ENCODE results near the gene IQSEC1. TPM values are rescaled to one million over a fixed set of nuclear protein-coding genes. Genes with fewer than 3 reads are reported as not detected.

IQSEC1 gene
- total and polyA plus RNA-seq, 9 of the 15 experiments (the other 6 are each of a cell fraction or from before 2014, with no cell fraction given) = 0.56 to 39.0 (median 6.8) TPM

GRCh38 chr3:12995389-12996180, 77.6 kb downstream of the IQSEC1 start (continued):
- no peak for TF ChIP-seq E2F1 (CRISPR knock-in tag; IDR thresholded peaks at IDR 0.05)
- TF ChIP-seq ZNF57 (CRISPR knock-in tag; IDR thresholded peaks at IDR 0.05) = no peak
- TF ChIP-seq SMARCB1 (IDR thresholded peaks at IDR 0.05; ENCODE audit: insufficient read length, low read depth) = no peak
- peak; percentile 31; the same call in 1 of the 2 replicates for TF ChIP-seq EHMT2 (IDR thresholded peaks at IDR 0.05)
- 0 out of 2 replicates have a peak, but pooled peaks have one; percentile 19 for TF ChIP-seq CXXC5 (CRISPR knock-in tag; IDR thresholded peaks at IDR 0.05)
- no peak for TF ChIP-seq POLR2B (IDR thresholded peaks at IDR 0.05; ENCODE audit: low read depth, partially characterized antibody)
- no peak; the same call in 1 of the 2 replicates for TF ChIP-seq FOXP1 (CRISPR knock-in tag; IDR thresholded peaks at IDR 0.05)
- no peak for TF ChIP-seq CHCHD3 (CRISPR knock-in tag; IDR thresholded peaks at IDR 0.05)
- TF ChIP-seq, protein P1, sequence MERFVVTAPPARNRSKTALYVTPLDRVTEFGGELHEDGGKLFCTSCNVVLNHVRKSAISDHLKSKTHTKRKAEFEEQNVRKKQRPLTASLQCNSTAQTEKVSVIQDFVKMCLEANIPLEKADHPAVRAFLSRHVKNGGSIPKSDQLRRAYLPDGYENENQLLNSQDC (CRISPR knock-in tag; IDR thresholded peaks at IDR 0.05) = no peak
- no peak for TF ChIP-seq SUPT5H (IDR thresholded peaks at IDR 0.05)
- TF ChIP-seq RBM25 (IDR thresholded peaks at IDR 0.05; ENCODE audit: low read depth, low read length, severe bottlenecking) = peak; percentile 22
- no peak for TF ChIP-seq TEAD2 (tag; IDR thresholded peaks at IDR 0.05)
- peak; percentile 55 for TF ChIP-seq CBFA2T3 (IDR thresholded peaks at IDR 0.05)
- no peak for TF ChIP-seq ADNP (tag; IDR thresholded peaks at IDR 0.05)
- TF ChIP-seq, protein P2, sequence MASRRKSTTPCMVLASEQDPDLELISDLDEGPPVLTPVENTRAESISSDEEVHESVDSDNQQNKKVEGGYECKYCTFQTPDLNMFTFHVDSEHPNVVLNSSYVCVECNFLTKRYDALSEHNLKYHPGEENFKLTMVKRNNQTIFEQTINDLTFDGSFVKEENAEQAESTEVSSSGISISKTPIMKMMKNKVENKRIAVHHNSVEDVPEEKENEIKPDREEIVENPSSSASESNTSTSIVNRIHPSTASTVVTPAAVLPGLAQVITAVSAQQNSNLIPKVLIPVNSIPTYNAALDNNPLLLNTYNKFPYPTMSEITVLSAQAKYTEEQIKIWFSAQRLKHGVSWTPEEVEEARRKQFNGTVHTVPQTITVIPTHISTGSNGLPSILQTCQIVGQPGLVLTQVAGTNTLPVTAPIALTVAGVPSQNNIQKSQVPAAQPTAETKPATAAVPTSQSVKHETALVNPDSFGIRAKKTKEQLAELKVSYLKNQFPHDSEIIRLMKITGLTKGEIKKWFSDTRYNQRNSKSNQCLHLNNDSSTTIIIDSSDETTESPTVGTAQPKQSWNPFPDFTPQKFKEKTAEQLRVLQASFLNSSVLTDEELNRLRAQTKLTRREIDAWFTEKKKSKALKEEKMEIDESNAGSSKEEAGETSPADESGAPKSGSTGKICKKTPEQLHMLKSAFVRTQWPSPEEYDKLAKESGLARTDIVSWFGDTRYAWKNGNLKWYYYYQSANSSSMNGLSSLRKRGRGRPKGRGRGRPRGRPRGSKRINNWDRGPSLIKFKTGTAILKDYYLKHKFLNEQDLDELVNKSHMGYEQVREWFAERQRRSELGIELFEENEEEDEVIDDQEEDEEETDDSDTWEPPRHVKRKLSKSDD (conservative IDR thresholded peaks at IDR 0.05; ENCODE audit: low read length) = no peak
- no peak for TF ChIP-seq HDAC3 (IDR thresholded peaks at IDR 0.05; ENCODE audit: borderline replicate concordance, partially characterized antibody)
- no peak for TF ChIP-seq BMI1 (IDR thresholded peaks at IDR 0.05; ENCODE audit: low read length)
- TF ChIP-seq SRSF3 (IDR thresholded peaks at IDR 0.05; ENCODE audit: insufficient read depth, low read length) = no peak
- no peak for TF ChIP-seq RBM15 (IDR thresholded peaks at IDR 0.05; ENCODE audit: insufficient read depth, low read length)
- TF ChIP-seq, protein P3, sequence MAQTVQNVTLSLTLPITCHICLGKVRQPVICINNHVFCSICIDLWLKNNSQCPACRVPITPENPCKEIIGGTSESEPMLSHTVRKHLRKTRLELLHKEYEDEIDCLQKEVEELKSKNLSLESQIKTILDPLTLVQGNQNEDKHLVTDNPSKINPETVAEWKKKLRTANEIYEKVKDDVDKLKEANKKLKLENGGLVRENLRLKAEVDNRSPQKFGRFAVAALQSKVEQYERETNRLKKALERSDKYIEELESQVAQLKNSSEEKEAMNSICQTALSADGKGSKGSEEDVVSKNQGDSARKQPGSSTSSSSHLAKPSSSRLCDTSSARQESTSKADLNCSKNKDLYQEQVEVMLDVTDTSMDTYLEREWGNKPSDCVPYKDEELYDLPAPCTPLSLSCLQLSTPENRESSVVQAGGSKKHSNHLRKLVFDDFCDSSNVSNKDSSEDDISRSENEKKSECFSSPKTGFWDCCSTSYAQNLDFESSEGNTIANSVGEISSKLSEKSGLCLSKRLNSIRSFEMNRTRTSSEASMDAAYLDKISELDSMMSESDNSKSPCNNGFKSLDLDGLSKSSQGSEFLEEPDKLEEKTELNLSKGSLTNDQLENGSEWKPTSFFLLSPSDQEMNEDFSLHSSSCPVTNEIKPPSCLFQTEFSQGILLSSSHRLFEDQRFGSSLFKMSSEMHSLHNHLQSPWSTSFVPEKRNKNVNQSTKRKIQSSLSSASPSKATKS (CRISPR knock-in tag; IDR thresholded peaks at IDR 0.05) = no peak
- TF ChIP-seq STAT5B (CRISPR knock-in tag; IDR thresholded peaks at IDR 0.05) = no peak
- no peak for TF ChIP-seq TCFL5 (CRISPR knock-in tag; conservative IDR thresholded peaks at IDR 0.05)
- no peak for TF ChIP-seq ZEB2 (IDR thresholded peaks at IDR 0.05)
- TF ChIP-seq NFXL1 (CRISPR knock-in tag; IDR thresholded peaks at IDR 0.05) = 0 out of 2 replicates have a peak, but pooled peaks have one; percentile 11
- no peak for TF ChIP-seq ZNF561 (CRISPR knock-in tag; conservative IDR thresholded peaks at IDR 0.05)
